H9 (cell line): ENCODE measurements around the gene RSU1. TPM values are rescaled to one million over a fixed set of nuclear protein-coding genes. Genes with fewer than 3 reads are reported as not detected.

Experiments used
- DNase-seq: peaks from one replicate; pipeline ENCODE4 v3.0.0-alpha.2; 2017
- H2AFZ ChIP-seq: one replicate; pipeline ENCODE4 v1.6.1; 2013; ENCODE audit warnings: mild to moderate bottlenecking, low read length, control low read depth, moderate library complexity
- H2AK5ac ChIP-seq: 2 replicates; pipeline ENCODE4 v1.6.1; 2013; ENCODE audit warnings: low read length, control low read depth, mixed read lengths; ENCODE audit not compliant: insufficient read length
- H2BK120ac ChIP-seq: one replicate; pipeline ENCODE4 v1.6.1; 2013; ENCODE audit warnings: low read depth, mild to moderate bottlenecking, low read length, control low read depth, inconsistent platforms; ENCODE audit not compliant: poor library complexity, severe bottlenecking
- H2BK12ac ChIP-seq: 2 replicates; pipeline ENCODE4 v1.6.1; 2013; ENCODE audit warnings: low read length, control low read depth, mixed read lengths, low read depth; ENCODE audit not compliant: insufficient read length
- H2BK15ac ChIP-seq: 2 replicates; pipeline ENCODE4 v1.6.1; 2013; ENCODE audit warnings: low read depth, low read length, control low read depth
- H2BK20ac ChIP-seq: one replicate; pipeline ENCODE4 v1.6.1; 2013; ENCODE audit warnings: low read depth, mild to moderate bottlenecking, low read length, control low read depth, inconsistent platforms; ENCODE audit not compliant: poor library complexity, severe bottlenecking
- H2BK5ac ChIP-seq: 2 replicates; pipeline ENCODE4 v1.6.1; 2013; ENCODE audit warnings: low read length, control low read depth, mixed read lengths; ENCODE audit not compliant: insufficient read length
- H3K14ac ChIP-seq: 2 replicates; pipeline ENCODE4 v1.6.1; 2013; ENCODE audit warnings: low read length, control low read depth; ENCODE audit not compliant: insufficient read depth
- H3K18ac ChIP-seq: 2 replicates; pipeline ENCODE4 v1.6.1; 2013; ENCODE audit warnings: low read depth, mild to moderate bottlenecking, mixed read lengths, low read length, control low read depth; ENCODE audit not compliant: insufficient read length
- H3K23ac ChIP-seq: 2 replicates; pipeline ENCODE4 v1.6.1; 2013; ENCODE audit warnings: low read length, control low read depth, mixed read lengths, low read depth; ENCODE audit not compliant: insufficient read length
- H3K23me2 ChIP-seq: 2 replicates; pipeline ENCODE4 v1.6.1; 2013; ENCODE audit warnings: low read depth, mild to moderate bottlenecking, mixed read lengths, low read length, control low read depth; ENCODE audit not compliant: insufficient read length, poor library complexity, severe bottlenecking
- H3K27ac ChIP-seq: 2 replicates; pipeline ENCODE4 v1.5.1; 2013; ENCODE audit warnings: low read length, control low read depth, mixed read lengths, low read depth; ENCODE audit not compliant: insufficient read length
- H3K27me3 ChIP-seq: 2 replicates; pipeline ENCODE4 v1.6.1; 2013; ENCODE audit warnings: low read length, control low read depth, inconsistent platforms; ENCODE audit not compliant: insufficient read depth
- H3K4ac ChIP-seq: 2 replicates; pipeline ENCODE4 v1.6.1; 2013; ENCODE audit warnings: low read depth, mild to moderate bottlenecking, control low read depth, inconsistent platforms, low read length, moderate library complexity
- H3K4me1 ChIP-seq: 2 replicates; pipeline ENCODE4 v1.6.1; 2013; ENCODE audit warnings: low read length, control low read depth, inconsistent platforms; ENCODE audit not compliant: insufficient read depth
- H3K4me2 ChIP-seq: 2 replicates; pipeline ENCODE4 v1.6.1; 2013; ENCODE audit warnings: low read length, control low read depth, mixed read lengths; ENCODE audit not compliant: insufficient read length, insufficient read depth
- H3K56ac ChIP-seq: 2 replicates; pipeline ENCODE4 v1.6.1; 2013; ENCODE audit warnings: low read depth, mild to moderate bottlenecking, mixed read lengths, low read length, control low read depth; ENCODE audit not compliant: insufficient read length
- H3K79me1 ChIP-seq: 2 replicates; pipeline ENCODE4 v1.6.1; 2013; ENCODE audit warnings: low read depth, mild to moderate bottlenecking, moderate library complexity, low read length, control low read depth, inconsistent platforms; ENCODE audit not compliant: insufficient read depth, poor library complexity, severe bottlenecking
- H3K79me2 ChIP-seq: 2 replicates; pipeline ENCODE4 v1.6.1; 2013; ENCODE audit warnings: low read length, control low read depth, inconsistent platforms; ENCODE audit not compliant: insufficient read depth
- H3K9ac ChIP-seq: 2 replicates; pipeline ENCODE4 v1.6.1; 2013; ENCODE audit warnings: low read length, control low read depth, mixed read lengths; ENCODE audit not compliant: insufficient read length; ENCODE audit errors: extremely low read depth
- H3K9me3 ChIP-seq: one replicate; pipeline ENCODE4 v1.6.1; 2013; ENCODE audit warnings: low read depth, low read length, inconsistent platforms; ENCODE audit not compliant: control insufficient read depth
- H3T11ph ChIP-seq: one replicate; pipeline ENCODE4 v1.6.1; 2013; ENCODE audit warnings: mild to moderate bottlenecking, low read length, control low read depth, inconsistent platforms
- H4K20me1 ChIP-seq: one replicate; pipeline ENCODE4 v1.6.1; 2013; ENCODE audit not compliant: control insufficient read depth, insufficient read length, insufficient read depth
- H4K5ac ChIP-seq: 2 replicates; pipeline ENCODE4 v1.6.1; 2013; ENCODE audit warnings: low read depth, mild to moderate bottlenecking, mixed read lengths, low read length, control low read depth; ENCODE audit not compliant: insufficient read length
- H4K8ac ChIP-seq: replicated peaks from 2 replicates; pipeline ENCODE4 v1.6.1; 2013; ENCODE audit warnings: low read length, control low read depth, mixed read lengths, low read depth; ENCODE audit not compliant: insufficient read length
- H4K91ac ChIP-seq: 2 replicates; pipeline ENCODE4 v1.6.1; 2013; ENCODE audit warnings: low read depth, mild to moderate bottlenecking, moderate library complexity, mixed read lengths, low read length, control low read depth; ENCODE audit not compliant: insufficient read length
- H3K27ac Mint-ChIP-seq, 3 experiments: 2 replicates in 2 of 3; 3 replicates in 1 of 3; pipeline ENCODE4 v1.8.0; 2020 to 2021; ENCODE audit warnings: mixed read lengths in 3 of 3, mild to moderate bottlenecking in 1 of 3, moderate library complexity in 1 of 3
- H3K27me3 Mint-ChIP-seq: 2 replicates; pipeline ENCODE4 v1.8.0; 2021; ENCODE audit warnings: low read depth, mild to moderate bottlenecking, moderate library complexity, mixed read lengths
- H3K36me3 Mint-ChIP-seq, 3 experiments: 2 replicates in 2 of 3; 3 replicates in 1 of 3; pipeline ENCODE4 v1.8.0; 2020 to 2021; ENCODE audit warnings: low read depth in 3 of 3, mixed read lengths in 3 of 3; ENCODE audit not compliant: insufficient read depth in 1 of 3
- H3K4me1 Mint-ChIP-seq, 2 experiments: 2 replicates each; pipeline ENCODE4 v1.8.0; 2020; ENCODE audit warnings: mixed read lengths in 2 of 2
- H3K4me3 Mint-ChIP-seq, 2 experiments: 2 replicates in 1 of 2; 3 replicates in 1 of 2; pipeline ENCODE4 v1.8.0; 2020 to 2021; ENCODE audit warnings: mild to moderate bottlenecking in 2 of 2, mixed read lengths in 2 of 2, moderate library complexity in 1 of 2
- H3K9me3 Mint-ChIP-seq, 2 experiments: 2 replicates in 1 of 2; 3 replicates in 1 of 2; pipeline ENCODE4 v1.8.0; 2020; ENCODE audit warnings: mild to moderate bottlenecking in 2 of 2, mixed read lengths in 2 of 2, moderate library complexity in 1 of 2
- WGBS: extraction: QIAGEN DNeasy Blood & Tissue Kit; methylation state at CpG from one replicate; pipeline ENCODE4 v1.1.7; 2013; ENCODE audit warnings: missing lambda C conversion rate, low lambda C conversion rate, mixed read lengths; ENCODE audit not compliant: insufficient read length; ENCODE audit errors: extremely low coverage; 5-methylcytosine and 5-hydroxymethylcytosine counted together
- total RNA-seq: library from RNA; stranded (reverse); gene quantifications from 2 replicates; pipeline ENCODE4 v1.2.1, GENCODE V29; 2021
- TF ChIP-seq, protein P1 (sequence below): fragments of 200-600 bp; sonication (generic); conservative IDR thresholded peaks from 3 replicates; pipeline ENCODE4 v1.8.0; 2021; ENCODE audit warnings: antibody characterized with exemption, mild to moderate bottlenecking

The RSU1 gene
- total RNA-seq, 1 experiment from 2014 or later = 59.4 TPM

DNA sequence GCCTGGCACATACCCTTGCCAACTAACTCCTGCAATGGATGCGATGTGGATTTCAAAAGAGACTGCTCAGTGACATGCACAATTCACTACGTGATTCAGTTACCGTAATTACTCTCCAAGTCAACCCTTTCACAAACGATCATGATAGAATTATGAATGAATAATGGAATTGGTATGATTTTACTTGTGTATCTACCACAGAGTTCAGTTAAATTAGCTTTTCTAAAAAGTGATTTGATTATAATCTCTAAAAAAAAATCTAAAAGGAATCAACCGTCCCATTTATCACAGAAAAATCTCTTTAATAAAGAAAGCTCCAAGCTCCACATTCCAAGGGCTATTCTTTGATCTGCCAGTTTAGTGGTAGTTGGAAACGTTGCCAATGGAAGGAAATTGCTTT is 30.4 kb upstream of the RSU1 start:
- Histone ChIP-seq H4K8ac (no peak overlapping the region), H3K23me2 (no peaks in the 10 kb centered on the region), H4K91ac (no peak overlapping the region), H2AK5ac (no peak overlapping the region), H3K56ac (no peak overlapping the region), H4K5ac (no peak overlapping the region), H3K79me1 (no peaks in the 10 kb centered on the region), H2BK12ac (no peak overlapping the region), H3K4me2 (no peak overlapping the region), H2BK5ac (no peak overlapping the region), H3K9ac (no peak overlapping the region), H3K79me2 (no peaks in the 10 kb centered on the region), H2BK120ac (no peak overlapping the region), H3K27ac (no peak overlapping the region), H2BK20ac (no peak overlapping the region), H3K18ac (no peak overlapping the region), H3K9me3 (no peaks in the 10 kb centered on the region), H3K23ac (no peak overlapping the region), H2BK15ac (no peak overlapping the region), H3K4ac (no peak overlapping the region), H3K14ac (no peak overlapping the region), H3K4me1 (no peaks in the 10 kb centered on the region), H2AFZ (no peak overlapping the region), H4K20me1 (no peaks in the 10 kb centered on the region), H3K27me3 (no peaks in the 10 kb centered on the region), H3T11ph (no peak overlapping the region)
- Mint-ChIP-seq H3K4me1 (peaks cover 12 to 14% of the 10 kb centered on the region in 2 experiments), H3K27me3 (no peaks in the 10 kb centered on the region), H3K4me3 (no peak overlapping the region), H3K27ac (no peak overlapping the region), H3K9me3 (no peaks in the 10 kb centered on the region; a peak in 1 of 5 replicates), H3K36me3 (no peaks in the 10 kb centered on the region)
- no CpG with 5 or more reads among the region's 6 CpGs for WGBS
- no peak for DNase-seq
- TF ChIP-seq, protein P1, sequence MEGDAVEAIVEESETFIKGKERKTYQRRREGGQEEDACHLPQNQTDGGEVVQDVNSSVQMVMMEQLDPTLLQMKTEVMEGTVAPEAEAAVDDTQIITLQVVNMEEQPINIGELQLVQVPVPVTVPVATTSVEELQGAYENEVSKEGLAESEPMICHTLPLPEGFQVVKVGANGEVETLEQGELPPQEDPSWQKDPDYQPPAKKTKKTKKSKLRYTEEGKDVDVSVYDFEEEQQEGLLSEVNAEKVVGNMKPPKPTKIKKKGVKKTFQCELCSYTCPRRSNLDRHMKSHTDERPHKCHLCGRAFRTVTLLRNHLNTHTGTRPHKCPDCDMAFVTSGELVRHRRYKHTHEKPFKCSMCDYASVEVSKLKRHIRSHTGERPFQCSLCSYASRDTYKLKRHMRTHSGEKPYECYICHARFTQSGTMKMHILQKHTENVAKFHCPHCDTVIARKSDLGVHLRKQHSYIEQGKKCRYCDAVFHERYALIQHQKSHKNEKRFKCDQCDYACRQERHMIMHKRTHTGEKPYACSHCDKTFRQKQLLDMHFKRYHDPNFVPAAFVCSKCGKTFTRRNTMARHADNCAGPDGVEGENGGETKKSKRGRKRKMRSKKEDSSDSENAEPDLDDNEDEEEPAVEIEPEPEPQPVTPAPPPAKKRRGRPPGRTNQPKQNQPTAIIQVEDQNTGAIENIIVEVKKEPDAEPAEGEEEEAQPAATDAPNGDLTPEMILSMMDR = no peak
